Testis (tissue), 3 donors: Measurements from ENCODE around the gene MYO9B. TPM values are rescaled to one million over a fixed set of nuclear protein-coding genes. Genes with fewer than 3 reads are reported as not detected.

Source experiments
- DNase-seq: peaks from one replicate; pipeline ENCODE4 v3.0.0-alpha.2; 2019
- H3K27ac ChIP-seq, 2 donors: fragments of 200-600 bp; sonication (generic); one replicate each; pipeline ENCODE4 v1.5.1; 2019
- H3K27me3 ChIP-seq: fragments of 200-600 bp; sonication (generic); one replicate; pipeline ENCODE4 v1.5.1; 2019
- H3K36me3 ChIP-seq: fragments of 200-600 bp; sonication (generic); one replicate; pipeline ENCODE4 v1.5.1; 2017; ENCODE audit warnings: low read depth; ENCODE audit errors: missing control alignments
- H3K4me1 ChIP-seq: fragments of 200-600 bp; sonication (generic); one replicate; pipeline ENCODE4 v1.5.1; 2019
- H3K4me3 ChIP-seq, 2 donors: fragments of 200-600 bp; sonication (generic); one replicate each; pipeline ENCODE4 v1.5.1; 2017 to 2019
- H3K9me3 ChIP-seq: fragments of 200-600 bp; sonication (generic); one replicate; pipeline ENCODE4 v1.5.1; 2017
- POLR2A ChIP-seq: fragments of 450-650 bp; IDR thresholded peaks from one replicate; pipeline ENCODE4 v1.6.1; 2017; ENCODE audit warnings: antibody characterized with exemption, mild to moderate bottlenecking, moderate library complexity
- WGBS, 2 donors: methylation state at CpG; one replicate each; pipeline ENCODE4 v1.1.5; 2018; 5-methylcytosine and 5-hydroxymethylcytosine counted together
- intact Hi-C: fragments of 100-400 bp; cut with DNase I; formaldehyde crosslinking; loops from one replicate; pipeline ENCODE4 v1.15.1; 2023; ENCODE audit warnings: low total_unique reads
- polyA plus RNA-seq: library from polyadenylated mRNA; stranded (reverse); fragments of 350-450 nt; fragmentation: Illumina TruSeq; extraction: RNeasy Lipid Tissue Mini Kit (QIAGEN cat#74804); gene quantifications from one replicate; pipeline ENCODE4 v1.2.3, GENCODE V29; 2014; ENCODE audit warnings: low read depth, low replicate concordance; ENCODE audit not compliant: insufficient read depth
- total RNA-seq, 2 donors: library from RNA; depleted of rRNA; stranded (reverse); fragments of >200 nt; gene quantifications; one replicate each; pipeline ENCODE4 v1.2.3, GENCODE V29; 2016
- TF ChIP-seq, protein P1 (sequence below), 3 experiments: fragments of 450-650 bp in 2 of 3; fragments of 200-600 bp in 1 of 3; sonication (generic) in 1 of 3; IDR thresholded peaks; one replicate each; pipeline ENCODE4 v1.5.1; 2016 to 2019; ENCODE audit warnings: antibody characterized with exemption in 3 of 3, mild to moderate bottlenecking in 2 of 3, moderate library complexity in 1 of 3

Gene MYO9B
- total and polyA plus RNA-seq, 3 donors from 2014 or later = 121 to 407 (median 407) TPM

- no peak for DNase-seq
- intact Hi-C loops = no loop called here
- Histone ChIP-seq H3K4me3 (no peak overlapping the region), H3K4me1 (peaks cover 41% of the 10 kb centered on the region), H3K27ac (no peak overlapping the region), H3K27me3 (no peaks in the 10 kb centered on the region), H3K36me3 (no peaks in the 10 kb centered on the region), H3K9me3 (no peaks in the 10 kb centered on the region)
- WGBS, 2 donors = 74 to 83% methylated on average over 8 to 17 of the region's 17 CpGs
- no peak for TF ChIP-seq POLR2A
- TF ChIP-seq, protein P1, sequence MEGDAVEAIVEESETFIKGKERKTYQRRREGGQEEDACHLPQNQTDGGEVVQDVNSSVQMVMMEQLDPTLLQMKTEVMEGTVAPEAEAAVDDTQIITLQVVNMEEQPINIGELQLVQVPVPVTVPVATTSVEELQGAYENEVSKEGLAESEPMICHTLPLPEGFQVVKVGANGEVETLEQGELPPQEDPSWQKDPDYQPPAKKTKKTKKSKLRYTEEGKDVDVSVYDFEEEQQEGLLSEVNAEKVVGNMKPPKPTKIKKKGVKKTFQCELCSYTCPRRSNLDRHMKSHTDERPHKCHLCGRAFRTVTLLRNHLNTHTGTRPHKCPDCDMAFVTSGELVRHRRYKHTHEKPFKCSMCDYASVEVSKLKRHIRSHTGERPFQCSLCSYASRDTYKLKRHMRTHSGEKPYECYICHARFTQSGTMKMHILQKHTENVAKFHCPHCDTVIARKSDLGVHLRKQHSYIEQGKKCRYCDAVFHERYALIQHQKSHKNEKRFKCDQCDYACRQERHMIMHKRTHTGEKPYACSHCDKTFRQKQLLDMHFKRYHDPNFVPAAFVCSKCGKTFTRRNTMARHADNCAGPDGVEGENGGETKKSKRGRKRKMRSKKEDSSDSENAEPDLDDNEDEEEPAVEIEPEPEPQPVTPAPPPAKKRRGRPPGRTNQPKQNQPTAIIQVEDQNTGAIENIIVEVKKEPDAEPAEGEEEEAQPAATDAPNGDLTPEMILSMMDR (IDR thresholded peaks at IDR 0.05) = no peak
These were observed 36.7 kb downstream of the MYO9B start for GRCh38 chr19:17112271-17112670.

DNA sequence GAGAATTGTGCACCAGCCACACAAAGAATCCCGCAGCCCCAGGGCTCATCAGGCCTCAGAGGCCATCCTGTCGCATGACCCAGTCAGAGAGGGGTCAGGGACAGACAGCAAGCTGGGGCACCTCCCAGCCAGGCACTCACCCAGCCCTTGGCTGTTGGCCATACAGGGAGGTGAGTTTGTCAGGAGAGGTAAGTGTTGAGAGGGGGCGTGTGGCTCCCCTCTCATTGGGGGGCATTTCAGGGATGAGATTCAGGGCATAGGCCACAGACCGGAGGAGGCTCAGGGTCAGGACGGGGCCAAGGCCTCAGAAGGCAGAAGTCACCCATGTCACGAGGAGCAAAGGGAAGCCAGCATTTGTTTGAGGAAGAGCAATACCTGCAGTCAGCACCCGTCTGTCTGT is 37.1 kb downstream of the MYO9B start:
- no peak overlapping the region for H3K27ac ChIP-seq
- H3K9me3 ChIP-seq = no peaks in the 10 kb centered on the region

DNA sequence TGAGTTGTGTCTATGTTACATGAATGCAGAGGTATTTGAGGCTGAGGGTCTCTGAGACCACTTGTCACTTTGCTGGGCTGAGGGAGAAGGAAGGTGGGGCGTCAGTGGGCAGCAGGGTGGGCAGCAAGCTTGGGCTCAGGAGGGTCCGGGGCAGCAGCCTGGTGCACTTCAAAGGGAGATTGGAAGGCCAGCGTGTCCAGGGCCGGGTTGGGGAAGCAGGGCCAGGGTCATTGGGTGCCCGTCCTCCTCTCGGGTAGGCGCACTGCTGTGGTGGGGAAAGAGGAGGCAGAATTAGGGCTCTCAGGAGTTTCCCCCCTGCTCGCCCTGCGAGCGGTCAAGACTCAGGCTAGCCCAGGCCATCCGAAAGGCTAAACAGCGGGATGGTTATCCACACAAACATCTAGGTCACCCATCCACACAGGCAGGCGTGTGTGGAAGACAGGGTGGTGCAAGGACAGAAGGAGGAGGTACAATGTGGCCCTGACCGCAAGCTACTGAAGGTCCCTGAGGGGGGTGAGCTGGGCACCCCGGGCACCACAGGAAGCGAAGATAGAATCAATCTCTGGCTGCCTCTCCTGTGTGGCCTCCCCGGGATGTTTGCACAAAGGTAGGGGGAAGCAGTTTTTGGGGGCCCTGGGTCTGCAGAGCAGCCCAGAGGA is 37.7 kb downstream of the MYO9B start:
- H3K4me1 ChIP-seq = peaks cover 32% of the 10 kb centered on the region
- H3K36me3 ChIP-seq = no peaks in the 10 kb centered on the region

More for the DNA sequence above, 37.1 kb downstream of the MYO9B start:
- TF ChIP-seq POLR2A = no peak
- TF ChIP-seq, protein P1 (IDR thresholded peaks at IDR 0.05) = no peak
- Histone ChIP-seq H3K36me3 (no peaks in the 10 kb centered on the region), H3K4me1 (peaks cover 37% of the 10 kb centered on the region), H3K4me3 (no peak overlapping the region), H3K27me3 (no peaks in the 10 kb centered on the region)
- 61 to 67% methylated on average over 7 of the region's 7 CpGs for WGBS, 2 donors
- DNase-seq = no peak
- intact Hi-C loops = no loop called here

GRCh38 chr19:17114414-17114831 is 38.8 kb downstream of the MYO9B start:
- H3K4me1 ChIP-seq = peaks cover 25% of the 10 kb centered on the region
- no peaks in the 10 kb centered on the region for H3K27me3 ChIP-seq
- intact Hi-C loops = no loop called here
- no peak overlapping the region for H3K4me3 ChIP-seq
- DNase-seq = no peak
- no peaks in the 10 kb centered on the region for H3K36me3 ChIP-seq
- H3K9me3 ChIP-seq = no peaks in the 10 kb centered on the region
- TF ChIP-seq, protein P1 (IDR thresholded peaks at IDR 0.05) = no peak
- WGBS, 2 donors = 88 to 89% methylated on average over 11 to 12 of the region's 12 CpGs
- H3K27ac ChIP-seq = no peak overlapping the region

More for the DNA sequence above, 37.7 kb downstream of the MYO9B start:
- intact Hi-C loops = no loop called here
- WGBS, 2 donors = 61 to 88% methylated on average over 14 to 17 of the region's 17 CpGs
- TF ChIP-seq POLR2A = no peak
- TF ChIP-seq, protein P1 (IDR thresholded peaks at IDR 0.05) = no peak
- H3K27me3 ChIP-seq = no peaks in the 10 kb centered on the region
- H3K27ac ChIP-seq = no peak overlapping the region
- H3K4me3 ChIP-seq = no peak overlapping the region
- DNase-seq = no peak
- no peaks in the 10 kb centered on the region for H3K9me3 ChIP-seq
